Activated naive CD8-positive, alpha-beta T cell treated with anti-CD3 and anti-CD28 coated beads, Interleukin-2, amount 50 U/mL, for 16 hours (primary cell): ENCODE results near the gene GRK3.

Source experiments
- DNase-seq: peaks from one replicate; pipeline ENCODE4 v3.0.0-alpha.2; 2020; ENCODE audit warnings: low read depth, low spot score

Gene GRK3

GRCh38 chr22:25659413-25659812 is 94.9 kb downstream of the GRK3 start:
- DNase-seq: no peak

GRCh38 chr22:25660336-25660735 is 95.9 kb downstream of the GRK3 start:
- DNase-seq: no peak

GRCh38 chr22:25661073-25661472 is 96.6 kb downstream of the GRK3 start:
- DNase-seq: no peak

- no peak for DNase-seq
Observed at GRCh38 chr22:25663654-25664053, 99.2 kb downstream of the GRK3 start.

- no peak for DNase-seq
Observed at GRCh38 chr22:25666308-25666707, 101.8 kb downstream of the GRK3 start.

- no peak for DNase-seq
Observed at GRCh38 chr22:25668437-25668836, 104.0 kb downstream of the GRK3 start.

GRCh38 chr22:25669253-25670069 is 105.0 kb downstream of the GRK3 start:
- DNase-seq: no peak

- no peak for DNase-seq
Observed at GRCh38 chr22:25670070-25670461, 105.6 kb downstream of the GRK3 start.

GRCh38 chr22:25672289-25673084 is 108.0 kb downstream of the GRK3 start:
- no peak for DNase-seq

- no peak for DNase-seq
Observed at GRCh38 chr22:25673713-25674112, 109.2 kb downstream of the GRK3 start.

- DNase-seq: no peak
Observed at GRCh38 chr22:25677631-25678030, 113.2 kb downstream of the GRK3 start.

- DNase-seq: no peak
Observed at GRCh38 chr22:25680051-25680450, 115.6 kb downstream of the GRK3 start.

- DNase-seq: no peak
Observed at GRCh38 chr22:25680956-25681355, 116.5 kb downstream of the GRK3 start.

GRCh38 chr22:25682109-25682508 is 117.6 kb downstream of the GRK3 start:
- no peak for DNase-seq

GRCh38 chr22:25688627-25689026 is 124.2 kb downstream of the GRK3 start:
- no peak for DNase-seq

GRCh38 chr22:25689631-25690030 is 125.2 kb downstream of the GRK3 start:
- DNase-seq: no peak

- no peak for DNase-seq
Observed at GRCh38 chr22:25690798-25691197, 126.3 kb downstream of the GRK3 start.

GRCh38 chr22:25692397-25693267 is 128.2 kb downstream of the GRK3 start:
- DNase-seq: no peak

- no peak for DNase-seq
Observed at GRCh38 chr22:25693268-25693565, 128.7 kb downstream of the GRK3 start.

GRCh38 chr22:25694196-25694907 is 129.9 kb downstream of the GRK3 start:
- no peak for DNase-seq

GRCh38 chr22:25695146-25695545 is 130.7 kb downstream of the GRK3 start:
- no peak for DNase-seq

- DNase-seq: no peak
Observed at GRCh38 chr22:25696763-25697162, 132.3 kb downstream of the GRK3 start.
